ENCODE measurements around the gene PDAP1. TPM values are rescaled to one million over a fixed set of nuclear protein-coding genes. Genes with fewer than 3 reads are reported as not detected.

The PDAP1 gene
- total RNA-seq, 4 donors from 2014 or later, result 47.2 to 68.5 (median 48.3) TPM

- no peaks in the 10 kb centered on the region for H3K9me3 ChIP-seq
- no peaks in the 10 kb centered on the region for H3K27me3 ChIP-seq
- 42% methylated on average over 4 of the region's 58 CpGs for WGBS
- peak overlapping the region; percentile 98 for H3K4me3 ChIP-seq
- H3K4me1 ChIP-seq, result peaks cover 54% of the 10 kb centered on the region
- H3K27ac ChIP-seq, result peak overlapping the region; percentile 93
- H3K36me3 ChIP-seq, result peaks cover 8% of the 10 kb centered on the region
- TF ChIP-seq EP300 (IDR thresholded peaks at IDR 0.05) (no peak), CTCF (IDR thresholded peaks at IDR 0.05) (no peak), POLR2AphosphoS5 (IDR thresholded peaks at IDR 0.05) (no peak), POLR2A (IDR thresholded peaks at IDR 0.05) (peak in 1 of 2 donors; percentile 9)
- DNase-seq (ENCODE audit: low spot score in 2 of 2), result peak; percentile 86 to 89
Measured at GRCh38 chr7:99375070-99375807, 33.2 kb downstream of the PDAP1 start.

GRCh38 chr7:99374111-99375064 is 34.0 kb downstream of the PDAP1 start, which contains the start of gene ARPC1B:
TSS of gene ARPC1B (plus strand) at chr7:99374730. CDS start at chr7:99385715, 10,985 bp downstream.
- TF ChIP-seq POLR2AphosphoS5 (IDR thresholded peaks at IDR 0.05), result no peak
- TF ChIP-seq POLR2A (IDR thresholded peaks at IDR 0.05), result peak in 1 of 2 donors; percentile 20
- H3K27me3 ChIP-seq, result no peaks in the 10 kb centered on the region
- H3K9me3 ChIP-seq, result no peaks in the 10 kb centered on the region
- H3K4me3 ChIP-seq, result peak within 1 kb of the TSS; percentile 98
- H3K36me3 ChIP-seq, result peaks cover 8% of the 10 kb centered on the region
- peaks cover 46% of the 10 kb centered on the region for H3K4me1 ChIP-seq
- WGBS, result 7% methylated on average over 31 of the region's 95 CpGs
- H3K27ac ChIP-seq, result peak within 1 kb of the TSS; percentile 93
- peak in 1 of 2 donors; percentile 89 for DNase-seq (ENCODE audit: low spot score in 2 of 2)

DNA sequence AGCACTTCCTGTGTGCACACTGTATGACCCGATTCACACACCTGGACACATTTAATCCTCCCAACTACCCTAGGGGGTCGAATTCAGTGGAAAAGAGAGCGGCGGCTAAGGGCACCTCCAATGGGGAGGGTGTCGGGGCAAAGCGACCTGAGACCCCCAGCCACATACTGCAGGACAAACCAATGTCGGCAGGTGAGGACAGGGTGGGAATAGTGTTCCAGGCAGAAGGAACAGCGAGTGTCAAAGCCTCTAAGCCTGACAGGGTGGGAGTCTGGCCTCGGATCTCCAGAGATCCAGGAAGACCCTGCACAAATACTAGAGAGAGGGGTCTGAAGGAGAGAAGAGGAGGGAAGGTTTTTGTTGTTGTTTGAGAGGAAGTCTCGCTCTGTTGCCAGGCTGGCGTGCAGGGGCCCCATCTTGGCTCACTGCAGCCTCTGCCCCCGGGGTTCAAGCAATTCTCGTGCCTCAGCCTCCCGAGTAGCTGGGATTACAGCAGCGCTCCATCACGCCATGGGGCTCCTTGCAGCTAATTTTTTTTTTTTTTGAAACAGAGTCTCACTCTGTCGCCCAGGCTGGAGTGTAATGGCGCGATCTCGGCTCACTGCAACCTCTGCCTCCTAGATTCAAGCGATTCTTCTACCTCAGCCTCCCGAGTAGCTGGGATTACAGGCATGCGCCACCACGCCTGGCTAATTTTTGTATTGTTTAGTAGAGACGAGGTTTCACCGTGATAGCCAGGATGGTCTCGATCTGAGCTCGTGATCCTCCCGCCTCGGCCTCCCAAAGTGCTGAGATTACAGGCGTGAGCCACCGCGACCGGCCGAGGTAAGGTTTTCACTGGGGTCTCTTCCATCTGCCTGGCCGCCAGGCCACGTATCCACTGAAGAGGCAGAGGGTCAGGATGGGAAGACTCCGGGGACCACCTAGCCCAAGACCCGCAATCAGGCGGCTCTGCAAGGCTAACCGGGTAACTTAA is 35.0 kb downstream of the PDAP1 start:
- DNase-seq (ENCODE audit: low spot score in 2 of 2), result no peak
- no peak for TF ChIP-seq CTCF (IDR thresholded peaks at IDR 0.05)
- TF ChIP-seq POLR2AphosphoS5 (IDR thresholded peaks at IDR 0.05), result no peak
- TF ChIP-seq EP300 (IDR thresholded peaks at IDR 0.05), result no peak
- no peak for TF ChIP-seq POLR2A (IDR thresholded peaks at IDR 0.05)
- 83% methylated on average over 36 of the region's 41 CpGs for WGBS
- Histone ChIP-seq H3K4me1 (peaks cover 36% of the 10 kb centered on the region), H3K36me3 (peaks cover 11% of the 10 kb centered on the region), H3K9me3 (no peaks in the 10 kb centered on the region), H3K27ac (peak overlapping the region; percentile 93), H3K4me3 (peak overlapping the region; percentile 98), H3K27me3 (no peaks in the 10 kb centered on the region)

DNA sequence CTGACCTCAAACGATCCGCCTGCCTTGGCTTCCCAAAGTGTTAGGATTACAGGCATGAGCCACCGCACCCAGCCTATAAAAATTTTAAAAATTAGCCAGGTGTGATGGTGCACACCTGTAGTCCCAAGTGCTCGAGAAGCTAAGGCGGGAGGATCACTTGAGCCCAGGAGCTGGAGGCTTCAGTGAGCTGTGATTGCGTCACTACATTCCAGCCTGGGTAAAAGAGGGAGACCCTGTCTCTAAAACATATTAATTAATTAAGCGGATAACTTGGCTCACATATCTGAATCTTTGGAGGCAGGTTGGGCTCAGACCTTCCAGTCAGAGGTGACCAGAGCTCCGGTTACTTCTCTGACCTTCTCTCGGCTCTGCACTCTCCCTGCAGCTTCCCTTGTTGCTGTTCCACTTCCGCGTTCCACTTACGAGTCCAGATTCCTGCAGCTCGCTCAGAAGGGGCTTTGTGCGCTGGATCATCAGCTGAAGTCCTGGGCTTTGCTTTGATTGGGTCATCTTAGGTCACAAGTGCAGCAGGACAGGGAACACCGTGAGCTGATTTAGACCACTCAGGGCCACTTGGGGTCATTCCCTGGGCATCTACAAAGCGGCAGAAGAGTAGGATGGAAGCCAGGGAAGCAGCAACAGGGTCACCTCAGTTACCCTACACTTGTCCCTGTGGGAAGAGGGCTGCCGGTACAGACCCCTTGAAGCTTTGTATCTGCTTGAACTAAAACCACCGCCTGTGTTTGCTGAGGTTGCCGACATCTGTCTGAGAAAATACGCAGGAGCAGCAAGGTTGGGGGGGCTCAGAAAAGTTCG is 35.9 kb downstream of the PDAP1 start:
- no peaks in the 10 kb centered on the region for H3K9me3 ChIP-seq
- peak overlapping the region; percentile 35 for H3K27ac ChIP-seq
- DNase-seq (ENCODE audit: low spot score in 2 of 2), result no peak
- no peaks in the 10 kb centered on the region for H3K27me3 ChIP-seq
- TF ChIP-seq EP300 (IDR thresholded peaks at IDR 0.05), result no peak
- no peak for TF ChIP-seq CTCF (IDR thresholded peaks at IDR 0.05)
- no peak for TF ChIP-seq POLR2AphosphoS5 (IDR thresholded peaks at IDR 0.05)
- TF ChIP-seq POLR2A (IDR thresholded peaks at IDR 0.05), result no peak
- H3K36me3 ChIP-seq, result peaks cover 4% of the 10 kb centered on the region
- H3K4me3 ChIP-seq, result no peak overlapping the region
- 38% methylated on average over 16 of the region's 21 CpGs for WGBS
- peaks cover 32% of the 10 kb centered on the region for H3K4me1 ChIP-seq
